HepG2 (cell line): ENCODE results near the gene NAALADL1. TPM values are rescaled to one million over a fixed set of nuclear protein-coding genes. Genes with fewer than 3 reads are reported as not detected.

Experiments
- ATAC-seq: fragments of 200-7000 bp; cut with Tn5 transposase; 3 replicates; pipeline ENCODE4 v1.9.1; 2020; ENCODE audit warnings: mild to moderate bottlenecking, moderate library complexity
- BruUV-seq: library from RNA; stranded (reverse); fragments of 400-500 nt; replicated peaks from 2 replicates; lab custom pipeline; 2021; lab: Mats Ljungman, UMichigan
- CTCF ChIA-PET: fragments of 300-600 bp; formaldehyde crosslinking; extraction: SDS; loops from one replicate; lab custom pipeline; 2021; ENCODE audit warnings: low total read pairs, inconsistent platforms, low intra/inter-chr PET ratio; lab: Yijun Ruan, JAX
- POLR2A ChIA-PET: fragments of 350-600 bp; sonication (Branson Sonifier 250); formaldehyde crosslinking; loops from one replicate; lab custom pipeline; 2020; ENCODE audit warnings: antibody characterized with exemption, inconsistent platforms; lab: Yijun Ruan, JAX
- DNase-seq: peaks from one replicate; pipeline ENCODE4 v3.0.0-alpha.2; 2015; ENCODE audit warnings: low spot score
- FAIRE-seq: peaks from 3 replicates; lab custom pipeline; 2011; peaks lifted over from hg19 to GRCh38; lab: Jason Lieb, UNC
- H2AFZ ChIP-seq: one replicate; pipeline ENCODE4 v1.6.1; 2011; ENCODE audit warnings: low read length, inconsistent platforms
- H3K27ac ChIP-seq: fragments of 300-600 bp; 3 replicates; pipeline ENCODE4 v1.8.0; 2011; ENCODE audit warnings: mixed run types, mild to moderate bottlenecking, mixed read lengths, low read length, inconsistent platforms; ENCODE audit not compliant: insufficient read depth; ENCODE audit errors: extremely low read length
- H3K27me3 ChIP-seq, 2 experiments: fragments of 200-600 bp in 1 of 2; 2 replicates in 1 of 2; 3 replicates in 1 of 2; pipeline versions ENCODE4 v1.6.0 to v1.8.0; 2011; ENCODE audit warnings: low read length in 2 of 2, mild to moderate bottlenecking in 2 of 2, moderate library complexity in 2 of 2, inconsistent platforms in 1 of 2; ENCODE audit not compliant: insufficient read depth in 2 of 2, control insufficient read depth in 1 of 2
- H3K36me3 ChIP-seq, 2 experiments: fragments of 200-600 bp in 1 of 2; replicated peaks in 1 of 2; 2 replicates in 1 of 2; 3 replicates in 1 of 2; pipeline versions ENCODE4 v1.5.1 to v1.8.0; 2011; ENCODE audit warnings: low read length in 2 of 2, inconsistent platforms in 1 of 2; ENCODE audit not compliant: insufficient read depth in 2 of 2, control insufficient read depth in 1 of 2
- H3K4me1 ChIP-seq: 2 replicates; pipeline ENCODE4 v1.5.1; 2012; ENCODE audit warnings: low read length, inconsistent platforms; ENCODE audit not compliant: insufficient read depth
- H3K4me2 ChIP-seq: 2 replicates; pipeline ENCODE4 v1.6.0; 2011; ENCODE audit warnings: low read depth, low read length, inconsistent platforms
- H3K4me3 ChIP-seq, 3 experiments: fragments of 200-600 bp in 1 of 3; sonication (generic), shearing (Covaris generic) in 1 of 3; replicated peaks in 1 of 3; 2 replicates each; pipeline ENCODE4 v1.5.1; 2011 to 2016; ENCODE audit warnings: low read length in 3 of 3, inconsistent platforms in 2 of 3, low read depth in 2 of 3, mild to moderate bottlenecking in 2 of 3, control low read depth in 1 of 3, mixed read lengths in 1 of 3; ENCODE audit not compliant: insufficient read depth in 1 of 3
- H3K79me2 ChIP-seq: one replicate; pipeline ENCODE4 v1.6.1; 2011; ENCODE audit warnings: low read length, inconsistent platforms; ENCODE audit not compliant: insufficient read depth
- H3K9ac ChIP-seq: 2 replicates; pipeline ENCODE4 v1.6.0; 2011; ENCODE audit warnings: mild to moderate bottlenecking, low read depth, low read length, inconsistent platforms; ENCODE audit not compliant: insufficient read depth
- H3K9me3 ChIP-seq: 2 replicates; pipeline ENCODE4 v1.5.1; 2012; ENCODE audit warnings: mild to moderate bottlenecking, low read length
- H4K20me1 ChIP-seq: 2 replicates; pipeline ENCODE4 v1.6.0; 2011; ENCODE audit warnings: inconsistent platforms, mild to moderate bottlenecking, low read length, moderate library complexity; ENCODE audit not compliant: insufficient read depth
- ARNT ChIP-seq: fragments of 450-650 bp; IDR thresholded peaks from 2 replicates; pipeline ENCODE4 v1.6.1; 2017
- ATF4 ChIP-seq, 2 experiments: fragments of 450-650 bp in 1 of 2; sonication (generic) in 1 of 2; formaldehyde crosslinking; IDR thresholded peaks; 2 replicates each; pipeline versions ENCODE4 v1.5.0 to v1.8.0; 2020 to 2022; ENCODE audit warnings: mild to moderate bottlenecking in 1 of 2, missing genetic modification reagents in 1 of 2
- DMTF1 ChIP-seq: sonication (generic); formaldehyde crosslinking; IDR thresholded peaks from 2 replicates; pipeline ENCODE4 v1.4.0; 2020; ENCODE audit warnings: mild to moderate bottlenecking, missing genetic modification reagents
- IKZF4 ChIP-seq: sonication (generic); formaldehyde crosslinking; IDR thresholded peaks from 2 replicates; pipeline ENCODE4 v1.5.1; 2020; ENCODE audit warnings: borderline replicate concordance, mild to moderate bottlenecking, low read depth, missing genetic modification reagents; ENCODE audit errors: not compliant biosample characterization
- MXD3 ChIP-seq: IDR thresholded peaks from 2 replicates; pipeline ENCODE4 v1.6.1; 2016; ENCODE audit warnings: mild to moderate bottlenecking, missing biosample characterization, missing genetic modification reagents
- ZHX2 ChIP-seq, 2 experiments: sonication (generic) in 1 of 2; formaldehyde crosslinking in 1 of 2; IDR thresholded peaks; 2 replicates each; pipeline versions ENCODE4 v1.6.1 to v1.9.0; 2014 to 2022; ENCODE audit warnings: antibody characterized with exemption in 1 of 2, borderline replicate concordance in 1 of 2, inconsistent platforms in 1 of 2, low read depth in 1 of 2, missing genetic modification reagents in 1 of 2
- ZNF18 ChIP-seq: sonication (generic); formaldehyde crosslinking; IDR thresholded peaks from 2 replicates; pipeline ENCODE4 v1.8.0; 2022; ENCODE audit warnings: mild to moderate bottlenecking, missing genetic modification reagents; ENCODE audit not compliant: insufficient replicate concordance
- ZNF3 ChIP-seq: IDR thresholded peaks from 2 replicates; pipeline ENCODE4 v1.7.0; 2017; ENCODE audit warnings: inconsistent platforms
- ZNF326 ChIP-seq: sonication (generic); formaldehyde crosslinking; IDR thresholded peaks from 2 replicates; pipeline ENCODE4 v1.4.0; 2020; ENCODE audit warnings: missing genetic modification reagents, borderline replicate concordance
- ZNF841 ChIP-seq: sonication (generic); formaldehyde crosslinking; IDR thresholded peaks from 2 replicates; pipeline ENCODE4 v1.8.1; 2023; ENCODE audit warnings: missing genetic modification reagents, borderline replicate concordance
- WGBS: methylation state at CpG from one replicate; pipeline ENCODE4 v1.1.6; 2017; ENCODE audit warnings: low lambda C conversion rate; 5-methylcytosine and 5-hydroxymethylcytosine counted together
- in situ Hi-C: cut with HindIII; loops from 2 replicates; pipeline ENCODE4 v1.10.0; 2017; ENCODE audit warnings: low pct_unique_long_range_greater_than_20kb; ENCODE audit not compliant: extremely low pct_ligation_motif_present
- intact Hi-C: fragments of 100-400 bp; cut with micrococcal nuclease; formaldehyde crosslinking; loops from one replicate; pipeline ENCODE4 v1.10.0; 2022; ENCODE audit not compliant: unreplicated experiment
- polyA plus RNA-seq, 8 experiments: library from polyadenylated mRNA; depleted of rRNA in 3 of 8; stranded (reverse) in 7 of 8; unstranded in 1 of 8; fragments of >200 nt; fragmentation: Illumina TruSeq in 4 of 8; extraction: Trizol in 4 of 8; gene quantifications; 2 replicates each; pipeline versions ENCODE4 v1.2.1 to v1.2.3, GENCODE V29; 2011 to 2016; ENCODE audit warnings: low read depth in 4 of 8, missing spikeins in 1 of 8, mixed read lengths in 1 of 8; ENCODE audit not compliant: insufficient read depth in 1 of 8
- total RNA-seq, 5 experiments: library from RNA; depleted of rRNA; stranded (reverse); fragments of >200 nt; fragmentation: Illumina TruSeq; extraction: Trizol; gene quantifications; 2 replicates each; pipeline ENCODE4 v1.2.3, GENCODE V29; 2016; ENCODE audit warnings: low read depth in 1 of 5

Gene NAALADL1
- total and polyA plus RNA-seq, 2 of the 13 experiments (the other 11 are each of a cell fraction or from before 2014, with no cell fraction given) = 9.3 to 33.9 TPM

GRCh38 chr11:65045728-65046127, 12.6 kb downstream of the NAALADL1 start (continued):
- TF ChIP-seq ZNF18 (CRISPR knock-in tag) (no peak), ZNF326 (CRISPR knock-in tag) (no peak)

GRCh38 chr11:65045061-65045460, 13.3 kb downstream of the NAALADL1 start:
- 100% methylated on average over 1 of the region's 5 CpGs for WGBS
- Histone ChIP-seq H4K20me1 (no peaks in the 10 kb centered on the region), H3K9me3 (no peaks in the 10 kb centered on the region), H3K79me2 (peaks cover 10% of the 10 kb centered on the region), H2AFZ (no peak overlapping the region), H3K4me1 (peaks cover 20% of the 10 kb centered on the region), H3K4me3 (no peak overlapping the region), H3K36me3 (peaks cover 3 to 18% of the 10 kb centered on the region in 2 experiments; a peak in 3 of 5 replicates), H3K27ac (no peak overlapping the region), H3K9ac (no peak overlapping the region), H3K4me2 (no peak overlapping the region), H3K27me3 (no peaks in the 10 kb centered on the region)
- ChIA-PET CTCF (no interaction called here), POLR2A (interaction anchor here (0.6 to 1.0 kb wide), 2 partner anchors 27 to 31 kb away, joined by 3 read pairs; partner anchors contain the start of gene ARL2)
- BruUV-seq = no TSS peak
- FAIRE-seq = no peak
- no peak for DNase-seq
- intact Hi-C loops = no loop called here
- ATAC-seq = no peak
- in situ Hi-C loops = no loop called here
- TF ChIP-seq MXD3 (CRISPR knock-in tag) (no peak), ATF4 (CRISPR knock-in tag; IDR thresholded peaks at IDR 0.05) (no peak), IKZF4 (CRISPR knock-in tag) (no peak), DMTF1 (CRISPR knock-in tag) (no peak), ZHX2 (IDR thresholded peaks at IDR 0.05; ENCODE audit: low read depth) (no peak), ZHX2 (CRISPR knock-in tag; IDR thresholded peaks at IDR 0.05; ENCODE audit: borderline replicate concordance) (no peak), ZNF3 (CRISPR knock-in tag) (no peak), ZNF841 (CRISPR knock-in tag) (no peak), ARNT (no peak)
